VCaP (cell line): ENCODE data around the gene GPX7.

ENCODE experiments used
- H3K27ac ChIP-seq: fragments of 450-650 bp; 2 replicates; pipeline ENCODE4 v1.5.1; 2017
- CTCF ChIP-seq: fragments of 450-650 bp; conservative IDR thresholded peaks from 2 replicates; pipeline ENCODE4 v1.5.1; 2017; ENCODE audit warnings: mild to moderate bottlenecking, moderate library complexity

The GPX7 gene

DNA sequence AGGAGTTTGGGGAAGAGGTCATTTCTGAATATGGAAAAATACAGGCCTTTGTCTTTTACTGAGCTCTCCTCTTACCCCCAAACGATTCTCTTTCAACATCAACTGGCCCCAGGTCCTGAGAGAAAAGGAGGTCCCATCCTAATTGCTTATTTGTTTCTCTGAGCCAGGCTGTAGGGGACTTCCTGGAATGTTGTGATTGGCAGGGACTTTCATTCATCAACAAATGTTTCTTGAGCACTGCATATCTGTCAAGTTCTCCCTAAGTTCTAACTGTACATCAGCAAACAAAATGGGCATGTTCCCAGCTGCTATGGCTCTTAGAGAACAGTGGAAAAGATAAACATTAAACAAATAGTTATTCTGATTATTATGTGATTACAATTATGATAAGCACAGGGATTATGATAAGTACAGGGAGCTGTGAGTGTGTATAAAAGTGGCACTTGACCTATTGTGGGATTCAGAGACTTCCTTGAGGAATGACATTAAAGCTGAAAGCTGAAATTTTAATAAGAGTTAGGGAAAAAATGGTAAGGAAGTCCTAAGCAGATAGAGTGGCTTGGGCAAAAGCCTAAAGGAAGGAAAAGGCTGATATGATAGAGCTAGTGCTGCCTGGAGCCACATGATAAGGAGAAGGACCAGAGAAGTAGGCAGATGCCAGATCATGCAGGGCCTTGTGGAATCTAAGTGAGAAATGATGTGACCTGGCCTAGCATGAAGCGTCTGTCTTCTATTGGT lies 11.6 kb downstream of the GPX7 start:
- no peak for TF ChIP-seq CTCF
- H3K27ac ChIP-seq: no peak overlapping the region

DNA sequence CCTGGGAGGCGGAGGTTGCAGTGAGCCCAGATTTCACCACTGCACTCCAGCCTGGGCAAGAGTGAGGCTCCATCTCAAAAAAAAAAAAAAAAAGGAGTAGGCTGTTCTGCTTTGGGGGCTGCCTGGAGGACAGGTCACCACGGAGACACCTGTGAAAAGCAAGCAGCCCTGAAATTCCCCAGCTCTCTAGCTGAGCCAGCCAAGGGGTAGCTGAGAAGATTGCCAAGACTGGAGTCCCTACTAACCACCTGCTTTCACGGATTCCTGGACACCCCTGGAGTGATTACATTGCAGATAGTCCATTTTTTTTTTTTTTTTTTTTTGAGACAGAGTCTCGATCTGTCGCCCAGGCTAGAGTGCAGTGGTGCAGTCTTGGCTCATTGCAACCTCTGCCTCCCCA lies 12.5 kb downstream of the GPX7 start:
- no peak overlapping the region for H3K27ac ChIP-seq
- TF ChIP-seq CTCF: no peak

DNA sequence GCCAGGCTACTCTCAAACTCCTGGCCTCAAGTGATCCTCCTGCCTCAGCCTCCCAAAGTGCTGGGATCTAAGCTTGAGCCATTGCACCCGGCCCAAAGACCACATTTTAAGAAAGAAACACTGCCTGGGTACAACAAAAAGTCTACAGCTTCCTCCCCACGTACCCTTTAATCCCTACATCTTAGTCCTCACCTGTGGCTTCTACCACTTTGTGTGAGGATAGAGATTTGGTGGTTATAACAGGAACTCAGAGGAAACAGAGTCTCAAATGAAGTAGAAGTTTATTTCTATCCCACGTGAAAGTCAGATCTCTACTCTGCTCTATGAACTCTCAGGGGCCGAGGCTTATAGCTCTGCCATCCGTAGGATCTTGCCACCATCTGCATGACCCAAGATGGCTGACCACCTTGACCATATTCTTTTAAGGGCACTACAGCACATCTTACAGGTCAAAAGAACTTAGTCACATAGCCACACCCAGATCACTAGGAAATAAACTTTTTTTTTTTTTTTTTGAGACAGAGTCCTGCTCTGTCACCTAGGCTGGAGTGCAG lies 13.4 kb downstream of the GPX7 start:
- TF ChIP-seq CTCF: no peak
- H3K27ac ChIP-seq: no peak overlapping the region

- H3K27ac ChIP-seq: no peak overlapping the region
- TF ChIP-seq CTCF: no peak
These were observed 19.8 kb downstream of the GPX7 start for GRCh38 chr1:52621950-52622349.

- H3K27ac ChIP-seq: no peak overlapping the region
- no peak for TF ChIP-seq CTCF
These were observed 21.6 kb downstream of the GPX7 start for GRCh38 chr1:52623812-52624211.

- no peak for TF ChIP-seq CTCF
These were observed 24.9 kb downstream of the GPX7 start for GRCh38 chr1:52627028-52627427.

DNA sequence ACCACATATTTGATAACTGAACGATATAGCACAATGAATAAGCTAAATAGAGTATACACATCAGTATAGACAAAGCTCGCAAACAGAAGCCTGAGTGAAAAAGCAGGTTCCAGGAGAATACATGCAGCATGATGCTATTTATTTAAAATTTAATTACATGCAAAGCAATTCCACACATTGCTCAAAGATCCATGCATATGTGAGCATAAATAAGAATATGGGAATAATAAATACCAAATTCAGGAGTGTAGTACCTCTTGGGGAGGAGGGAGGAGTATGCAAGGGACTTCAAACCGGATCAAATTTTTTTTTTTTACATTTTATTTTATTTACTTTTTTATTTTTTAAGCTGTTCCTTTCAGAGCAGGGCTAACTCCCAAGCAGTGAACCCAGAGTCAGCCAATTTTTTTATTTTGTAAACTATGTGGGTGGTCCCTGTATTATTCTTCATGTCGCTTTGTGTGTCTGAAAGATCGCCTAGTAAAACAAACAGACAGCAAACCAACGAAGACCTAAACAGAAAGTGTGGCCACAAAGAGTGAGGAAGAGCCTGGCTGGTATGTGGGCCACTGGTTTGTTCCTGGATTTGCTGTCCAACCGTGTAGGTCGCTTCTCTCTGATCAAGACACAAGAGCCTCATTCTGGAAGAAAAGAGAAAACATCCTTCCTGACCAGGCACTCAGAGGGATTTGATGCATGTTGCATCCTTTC lies 26.6 kb downstream of the GPX7 start:
- H3K27ac ChIP-seq: no peak overlapping the region
- TF ChIP-seq CTCF: no peak

More at GRCh38 chr1:52627028-52627427, 24.9 kb downstream of the GPX7 start:
- no peak overlapping the region for H3K27ac ChIP-seq
